Measurements from ENCODE around the gene TNFRSF4. TPM values are rescaled to one million over a fixed set of nuclear protein-coding genes. Genes with fewer than 3 reads are reported as not detected.

The TNFRSF4 gene
- total RNA-seq, 1 experiment from 2014 or later: 0.37 TPM

DNA sequence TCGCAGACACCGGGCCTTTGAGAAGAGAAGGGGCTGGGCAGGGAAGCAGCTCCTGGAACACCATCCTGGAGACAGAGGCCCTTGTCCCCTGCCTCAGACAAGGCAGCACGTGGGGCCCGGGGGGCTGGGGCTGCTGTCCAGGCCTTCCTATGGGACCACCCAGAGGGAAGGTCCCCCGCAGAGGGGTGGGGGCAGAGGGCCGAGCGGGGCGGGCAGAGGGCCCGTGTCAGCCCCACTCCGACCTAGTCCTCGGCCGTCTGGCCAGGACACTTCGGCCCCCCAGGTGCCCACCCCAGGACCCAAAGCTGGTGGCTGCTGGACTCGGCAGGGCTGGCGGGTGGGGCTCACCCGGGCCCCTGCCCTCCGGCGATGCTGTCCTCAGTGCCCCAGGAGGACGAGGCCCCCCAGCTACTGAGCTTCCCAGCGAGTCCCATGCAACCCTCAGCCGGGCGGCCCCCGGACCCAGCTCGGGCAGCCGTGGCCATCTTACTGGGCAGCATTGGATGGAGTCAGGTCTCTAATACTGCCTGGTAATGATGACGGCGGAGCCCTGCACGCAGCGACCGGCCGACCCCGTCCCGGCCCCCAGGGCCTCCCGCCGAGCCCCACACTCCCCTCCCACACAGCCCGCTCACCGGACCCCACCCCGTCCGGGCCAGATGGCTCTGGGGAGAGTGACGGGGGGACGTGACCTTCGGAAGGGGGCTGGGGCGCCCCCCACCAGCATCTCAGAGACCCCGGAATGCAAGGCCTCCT is 47.1 kb downstream of the TNFRSF4 start:
- H3K36me3 ChIP-seq (ENCODE audit: control insufficient read depth in 1 of 2, insufficient read depth in 2 of 2, low read length in 2 of 2): peaks cover 0 to 2% of the 10 kb centered on the region in 2 experiments; a peak in 2 of 4 replicates
- H3K27me3 ChIP-seq (ENCODE audit: insufficient read depth, low read length): no peaks in the 10 kb centered on the region
- no TSS peak for BruUV-seq (replicated peaks)
- H2AFZ ChIP-seq (ENCODE audit: low read depth, low read length, poor library complexity, severe bottlenecking): no peak overlapping the region
- no peak overlapping the region for H3K4me3 ChIP-seq (replicated peaks in 1 of 2; ENCODE audit: low read depth in 1 of 2, low read length in 2 of 2)
- H3K9me2 ChIP-seq (ENCODE audit: insufficient read depth): no peaks in the 10 kb centered on the region
- TF ChIP-seq, protein P1, sequence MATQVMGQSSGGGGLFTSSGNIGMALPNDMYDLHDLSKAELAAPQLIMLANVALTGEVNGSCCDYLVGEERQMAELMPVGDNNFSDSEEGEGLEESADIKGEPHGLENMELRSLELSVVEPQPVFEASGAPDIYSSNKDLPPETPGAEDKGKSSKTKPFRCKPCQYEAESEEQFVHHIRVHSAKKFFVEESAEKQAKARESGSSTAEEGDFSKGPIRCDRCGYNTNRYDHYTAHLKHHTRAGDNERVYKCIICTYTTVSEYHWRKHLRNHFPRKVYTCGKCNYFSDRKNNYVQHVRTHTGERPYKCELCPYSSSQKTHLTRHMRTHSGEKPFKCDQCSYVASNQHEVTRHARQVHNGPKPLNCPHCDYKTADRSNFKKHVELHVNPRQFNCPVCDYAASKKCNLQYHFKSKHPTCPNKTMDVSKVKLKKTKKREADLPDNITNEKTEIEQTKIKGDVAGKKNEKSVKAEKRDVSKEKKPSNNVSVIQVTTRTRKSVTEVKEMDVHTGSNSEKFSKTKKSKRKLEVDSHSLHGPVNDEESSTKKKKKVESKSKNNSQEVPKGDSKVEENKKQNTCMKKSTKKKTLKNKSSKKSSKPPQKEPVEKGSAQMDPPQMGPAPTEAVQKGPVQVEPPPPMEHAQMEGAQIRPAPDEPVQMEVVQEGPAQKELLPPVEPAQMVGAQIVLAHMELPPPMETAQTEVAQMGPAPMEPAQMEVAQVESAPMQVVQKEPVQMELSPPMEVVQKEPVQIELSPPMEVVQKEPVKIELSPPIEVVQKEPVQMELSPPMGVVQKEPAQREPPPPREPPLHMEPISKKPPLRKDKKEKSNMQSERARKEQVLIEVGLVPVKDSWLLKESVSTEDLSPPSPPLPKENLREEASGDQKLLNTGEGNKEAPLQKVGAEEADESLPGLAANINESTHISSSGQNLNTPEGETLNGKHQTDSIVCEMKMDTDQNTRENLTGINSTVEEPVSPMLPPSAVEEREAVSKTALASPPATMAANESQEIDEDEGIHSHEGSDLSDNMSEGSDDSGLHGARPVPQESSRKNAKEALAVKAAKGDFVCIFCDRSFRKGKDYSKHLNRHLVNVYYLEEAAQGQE (IDR thresholded peaks at IDR 0.05; ENCODE audit: low read depth): no peak
- no peak for TF ChIP-seq EZH2 (IDR thresholded peaks at IDR 0.05)
- no peak for TF ChIP-seq EZH2phosphoT487 (IDR thresholded peaks at IDR 0.05; ENCODE audit: borderline replicate concordance)
- TF ChIP-seq, protein P2, sequence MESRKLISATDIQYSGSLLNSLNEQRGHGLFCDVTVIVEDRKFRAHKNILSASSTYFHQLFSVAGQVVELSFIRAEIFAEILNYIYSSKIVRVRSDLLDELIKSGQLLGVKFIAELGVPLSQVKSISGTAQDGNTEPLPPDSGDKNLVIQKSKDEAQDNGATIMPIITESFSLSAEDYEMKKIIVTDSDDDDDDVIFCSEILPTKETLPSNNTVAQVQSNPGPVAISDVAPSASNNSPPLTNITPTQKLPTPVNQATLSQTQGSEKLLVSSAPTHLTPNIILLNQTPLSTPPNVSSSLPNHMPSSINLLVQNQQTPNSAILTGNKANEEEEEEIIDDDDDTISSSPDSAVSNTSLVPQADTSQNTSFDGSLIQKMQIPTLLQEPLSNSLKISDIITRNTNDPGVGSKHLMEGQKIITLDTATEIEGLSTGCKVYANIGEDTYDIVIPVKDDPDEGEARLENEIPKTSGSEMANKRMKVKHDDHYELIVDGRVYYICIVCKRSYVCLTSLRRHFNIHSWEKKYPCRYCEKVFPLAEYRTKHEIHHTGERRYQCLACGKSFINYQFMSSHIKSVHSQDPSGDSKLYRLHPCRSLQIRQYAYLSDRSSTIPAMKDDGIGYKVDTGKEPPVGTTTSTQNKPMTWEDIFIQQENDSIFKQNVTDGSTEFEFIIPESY (IDR thresholded peaks at IDR 0.05; ENCODE audit: extremely low read depth, insufficient replicate concordance, low read length): no peak
- TF ChIP-seq SIN3A (IDR thresholded peaks at IDR 0.05; ENCODE audit: low read depth): no peak
- no peak for TF ChIP-seq YY1 (IDR thresholded peaks at IDR 0.05; ENCODE audit: extremely low read depth, insufficient replicate concordance, low read depth, low read length)
- RAD21 ChIA-PET (ENCODE audit: low non-redundant PET in 1 of 2, low total read pairs in 2 of 2, uncharacterized antibody in 2 of 2, unreplicated experiment in 2 of 2): no interaction called here
- H3K79me2 ChIP-seq (ENCODE audit: insufficient read depth, low read length): peaks cover 56% of the 10 kb centered on the region
- no peaks in the 10 kb centered on the region for H3K9me3 ChIP-seq (ENCODE audit: control insufficient read depth in 1 of 2, insufficient read depth in 1 of 2, low read depth in 1 of 2, low read length in 2 of 2)
- no peaks in the 10 kb centered on the region for H4K20me1 ChIP-seq (ENCODE audit: insufficient read depth)
- CTCF ChIA-PET: no interaction called here
- H3K9ac ChIP-seq (ENCODE audit: low read length): no peak overlapping the region
- H3K4me2 ChIP-seq (ENCODE audit: low read length): no peak overlapping the region
- ATAC-seq (no peak), DNase-seq (ENCODE audit: low read depth, low spot score) (no peak)
- intact Hi-C loops (cut with micrococcal nuclease): no loop called here
- peaks cover 15 to 32% of the 10 kb centered on the region in 2 experiments for H3K4me1 ChIP-seq (ENCODE audit: control insufficient read depth in 1 of 2, insufficient read depth in 2 of 2, low read length in 2 of 2)
- POLR2A ChIA-PET: no interaction called here
- H3K27ac ChIP-seq (ENCODE audit: low read depth, low read length): no peak overlapping the region

Data from HCT116 (cell line).